Spinal cord (tissue), 10 donors: ENCODE measurements around the gene GRK5. TPM values are rescaled to one million over a fixed set of nuclear protein-coding genes. Genes with fewer than 3 reads are reported as not detected.

ENCODE experiments used
- DNase-seq, 6 donors: peaks; one replicate each; pipeline versions ENCODE4 v3.0.0 to v3.0.0-alpha.2; 2013 to 2015; ENCODE audit warnings: low spot score in 6 of 6, low read depth in 4 of 6
- H3K27ac ChIP-seq: one replicate; pipeline ENCODE4 v1.5.1; 2013; ENCODE audit warnings: low read depth, low read length, control low read depth
- H3K27me3 ChIP-seq: one replicate; pipeline ENCODE4 v1.6.1; 2013; ENCODE audit warnings: low read length; ENCODE audit not compliant: control insufficient read depth, insufficient read depth
- H3K36me3 ChIP-seq: one replicate; pipeline ENCODE4 v1.6.1; 2013; ENCODE audit warnings: low read length; ENCODE audit not compliant: control insufficient read depth, insufficient read depth
- H3K4me1 ChIP-seq: one replicate; pipeline ENCODE4 v1.6.1; 2013; ENCODE audit warnings: low read length; ENCODE audit not compliant: control insufficient read depth, insufficient read depth
- H3K4me3 ChIP-seq: one replicate; pipeline ENCODE4 v1.5.1; 2013; ENCODE audit warnings: low read depth, low read length, control low read depth
- H3K9me3 ChIP-seq: one replicate; pipeline ENCODE4 v1.6.1; 2013; ENCODE audit warnings: low read length; ENCODE audit not compliant: control insufficient read depth, insufficient read depth
- WGBS: methylation state at CpG from one replicate; pipeline ENCODE4 v1.1.5; 2013; ENCODE audit warnings: missing lambda C conversion rate; ENCODE audit not compliant: insufficient coverage; 5-methylcytosine and 5-hydroxymethylcytosine counted together
- polyA plus RNA-seq, 2 donors: library from polyadenylated mRNA; unstranded; fragments of 120-200 nt; gene quantifications; one replicate each; pipeline ENCODE4 v1.2.1, GENCODE V29; 2013; ENCODE audit not compliant: insufficient read length in 2 of 2
- total RNA-seq, 2 donors: library from RNA; depleted of rRNA in 1 of 2; stranded (reverse); fragments of 120-200 nt in 1 of 2; fragments of >200 nt in 1 of 2; gene quantifications; one replicate each; pipeline versions ENCODE4 v1.2.3 to v1.2.4, GENCODE V29; 2013 to 2014
- donor health status: healthy.

Gene GRK5
- total and polyA plus RNA-seq, 4 donors, result 15.6 to 29.5 (median 25.6) TPM

GRCh38 chr10:119298810-119299209 is 91.4 kb downstream of the GRK5 start:
- H3K36me3 ChIP-seq, result no peaks in the 10 kb centered on the region
- H3K27ac ChIP-seq, result no peak overlapping the region
- no peaks in the 10 kb centered on the region for H3K9me3 ChIP-seq
- no peak overlapping the region for H3K4me3 ChIP-seq
- no peaks in the 10 kb centered on the region for H3K27me3 ChIP-seq
- 82% methylated on average over 3 of the region's 4 CpGs for WGBS
- DNase-seq, result no peak
- H3K4me1 ChIP-seq, result peaks cover 12% of the 10 kb centered on the region

- H3K4me3 ChIP-seq, result no peak overlapping the region
- H3K4me1 ChIP-seq, result peaks cover 12% of the 10 kb centered on the region
Observed at GRCh38 chr10:119299531-119299930, 92.2 kb downstream of the GRK5 start.

GRCh38 chr10:119301397-119301796 is 94.0 kb downstream of the GRK5 start:
- H3K4me1 ChIP-seq, result peaks cover 17% of the 10 kb centered on the region
- no peak overlapping the region for H3K4me3 ChIP-seq
- no peaks in the 10 kb centered on the region for H3K9me3 ChIP-seq
- no peaks in the 10 kb centered on the region for H3K27me3 ChIP-seq
- H3K36me3 ChIP-seq, result no peaks in the 10 kb centered on the region
- H3K27ac ChIP-seq, result no peak overlapping the region
- DNase-seq, result no peak
- 83% methylated on average over 7 of the region's 8 CpGs for WGBS

More at GRCh38 chr10:119299531-119299930, 92.2 kb downstream of the GRK5 start:
- Histone ChIP-seq H3K27ac (no peak overlapping the region), H3K27me3 (no peaks in the 10 kb centered on the region), H3K9me3 (no peaks in the 10 kb centered on the region), H3K36me3 (no peaks in the 10 kb centered on the region)
- DNase-seq, result no peak
- 80% methylated on average over 1 of the region's 3 CpGs for WGBS

- no peak for DNase-seq
- Histone ChIP-seq H3K4me1 (peaks cover 20% of the 10 kb centered on the region), H3K36me3 (no peaks in the 10 kb centered on the region), H3K27ac (no peak overlapping the region), H3K9me3 (no peaks in the 10 kb centered on the region), H3K27me3 (no peaks in the 10 kb centered on the region), H3K4me3 (no peak overlapping the region)
- 100% methylated on average over 1 of the region's 3 CpGs for WGBS
Observed at GRCh38 chr10:119302172-119302571, 94.8 kb downstream of the GRK5 start.

- H3K27ac ChIP-seq, result no peak overlapping the region
- no peaks in the 10 kb centered on the region for H3K27me3 ChIP-seq
- DNase-seq, result no peak
- no peak overlapping the region for H3K4me3 ChIP-seq
- H3K4me1 ChIP-seq, result peaks cover 20% of the 10 kb centered on the region
- H3K9me3 ChIP-seq, result no peaks in the 10 kb centered on the region
- 88% methylated on average over 10 of the region's 12 CpGs for WGBS
- H3K36me3 ChIP-seq, result no peaks in the 10 kb centered on the region
Observed at GRCh38 chr10:119302591-119303253, 95.4 kb downstream of the GRK5 start.

- Histone ChIP-seq H3K36me3 (peaks cover 4% of the 10 kb centered on the region), H3K27me3 (no peaks in the 10 kb centered on the region), H3K27ac (no peak overlapping the region), H3K4me1 (peaks cover 20% of the 10 kb centered on the region), H3K4me3 (no peak overlapping the region), H3K9me3 (no peaks in the 10 kb centered on the region)
- no peak for DNase-seq
- 97% methylated on average over 3 of the region's 3 CpGs for WGBS
Observed at GRCh38 chr10:119303886-119304285, 96.5 kb downstream of the GRK5 start.

GRCh38 chr10:119304541-119304940 is 97.2 kb downstream of the GRK5 start:
- Histone ChIP-seq H3K27ac (no peak overlapping the region), H3K27me3 (no peaks in the 10 kb centered on the region), H3K4me3 (no peak overlapping the region), H3K4me1 (peaks cover 20% of the 10 kb centered on the region), H3K9me3 (no peaks in the 10 kb centered on the region), H3K36me3 (peaks cover 4% of the 10 kb centered on the region)
- WGBS, result 88% methylated on average over 8 of the region's 8 CpGs
- DNase-seq, result no peak

- no peak overlapping the region for H3K4me3 ChIP-seq
- no peak overlapping the region for H3K27ac ChIP-seq
- DNase-seq, result no peak
- H3K4me1 ChIP-seq, result peaks cover 19% of the 10 kb centered on the region
- H3K27me3 ChIP-seq, result no peaks in the 10 kb centered on the region
- WGBS, result 59% methylated on average over 11 of the region's 11 CpGs
- peaks cover 4% of the 10 kb centered on the region for H3K36me3 ChIP-seq
- no peaks in the 10 kb centered on the region for H3K9me3 ChIP-seq
Observed at GRCh38 chr10:119305860-119306513, 98.6 kb downstream of the GRK5 start.

GRCh38 chr10:119306514-119306951 is 99.2 kb downstream of the GRK5 start:
- no peak overlapping the region for H3K27ac ChIP-seq
- WGBS, result 87% methylated on average over 4 of the region's 9 CpGs
- no peak for DNase-seq
- no peak overlapping the region for H3K4me3 ChIP-seq
- no peaks in the 10 kb centered on the region for H3K9me3 ChIP-seq
- H3K4me1 ChIP-seq, result peaks cover 14% of the 10 kb centered on the region
- no peaks in the 10 kb centered on the region for H3K27me3 ChIP-seq
- H3K36me3 ChIP-seq, result peaks cover 4% of the 10 kb centered on the region

GRCh38 chr10:119306986-119307392 is 99.6 kb downstream of the GRK5 start:
- Histone ChIP-seq H3K27me3 (no peaks in the 10 kb centered on the region), H3K36me3 (peaks cover 4% of the 10 kb centered on the region), H3K27ac (no peak overlapping the region), H3K4me3 (no peak overlapping the region), H3K9me3 (no peaks in the 10 kb centered on the region), H3K4me1 (peaks cover 11% of the 10 kb centered on the region)
- WGBS, result 92% methylated on average over 2 of the region's 4 CpGs
- no peak for DNase-seq
